SIG-M5 treated with dmso at 0.1 percent for 504 hours (cell line): ENCODE results near the gene ZFP36L2.

Experiments
- DNase-seq: peaks from one replicate; lab custom pipeline; 2025; ENCODE audit not compliant: unreplicated experiment; lab: John Stamatoyannopoulos, UW

The ZFP36L2 gene

DNA sequence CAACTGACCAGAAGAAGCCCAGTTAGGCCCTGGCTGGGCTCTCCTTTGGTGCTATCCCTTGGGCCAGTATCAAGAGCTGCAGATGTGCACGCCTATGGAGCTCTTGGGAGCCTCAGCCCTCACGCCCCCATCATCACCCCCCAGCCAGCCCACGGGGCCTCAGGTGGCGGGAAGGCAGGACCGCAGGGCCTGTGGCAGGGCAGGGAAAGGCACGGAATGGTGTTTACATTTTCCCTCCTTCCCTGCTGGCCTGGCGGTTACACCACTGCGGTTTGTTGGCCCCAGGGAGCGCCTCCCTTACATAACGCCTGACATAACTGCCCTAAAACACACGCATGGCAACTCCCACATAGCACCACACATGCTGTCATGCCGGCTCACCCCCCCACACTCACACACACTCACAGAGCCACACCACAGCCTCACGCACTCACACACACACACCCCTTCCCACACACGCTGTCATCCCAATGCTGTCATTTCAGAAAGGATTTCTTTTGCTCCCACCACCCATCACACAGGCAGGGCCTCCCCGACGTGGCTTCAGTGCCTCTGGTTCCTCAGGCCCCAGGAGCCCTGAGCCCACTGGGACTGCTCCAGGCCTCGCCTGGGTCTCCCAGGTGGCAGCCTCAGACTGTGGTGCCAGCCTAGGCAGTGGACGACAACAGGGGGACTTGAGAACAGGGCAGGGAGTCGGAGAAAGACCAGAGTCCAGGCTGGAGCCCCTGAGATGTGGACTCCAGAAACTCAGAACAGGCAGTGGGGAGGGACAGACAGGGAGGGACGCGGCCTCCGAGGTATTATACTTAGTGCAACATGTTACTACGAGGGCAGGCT, 15.7 kb downstream of the ZFP36L2 start:
- DNase-seq: peak; percentile 99

DNA sequence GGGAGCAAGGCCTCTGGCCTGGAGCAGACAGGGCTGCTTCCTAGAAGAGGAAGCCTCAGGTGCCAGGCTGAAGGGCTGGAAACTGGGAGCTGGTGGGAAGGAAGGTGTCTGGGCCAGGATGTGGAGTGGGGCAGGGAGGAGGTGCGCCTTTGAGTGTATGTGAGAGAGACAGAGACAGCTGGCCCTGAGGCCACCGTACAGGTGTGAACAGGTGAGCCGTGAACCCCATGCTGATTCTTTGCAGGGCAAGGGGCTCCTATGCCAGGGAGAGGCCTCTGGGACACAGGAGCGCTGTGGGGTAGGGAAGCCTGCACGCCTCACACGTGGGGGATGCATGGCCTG, 16.3 kb downstream of the ZFP36L2 start:
- no peak for DNase-seq

DNA sequence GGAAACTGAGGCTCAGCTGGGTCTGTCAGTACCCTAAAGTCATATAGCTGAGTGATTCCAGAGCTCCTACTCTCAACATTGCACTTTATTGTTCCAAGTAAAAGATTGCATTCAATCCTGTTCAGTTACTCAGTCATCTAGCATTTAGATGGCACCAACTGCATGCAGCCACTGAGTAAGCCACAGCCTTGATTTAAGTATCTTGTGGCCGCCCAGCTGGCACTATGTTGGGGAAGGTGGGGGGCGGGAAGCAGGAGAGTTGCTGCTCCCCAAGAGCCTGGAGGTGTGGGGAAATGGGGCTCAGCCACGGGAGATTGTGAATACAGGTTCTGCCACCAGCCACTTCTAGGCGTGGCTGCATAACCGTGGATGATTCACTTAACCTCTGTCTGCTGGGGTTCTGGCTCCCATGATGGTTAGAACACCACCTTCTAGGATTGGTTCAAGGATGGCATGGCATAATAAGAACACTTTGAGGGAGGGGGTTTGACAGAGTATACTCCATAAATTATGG, 17.1 kb downstream of the ZFP36L2 start:
- DNase-seq: no peak

DNA sequence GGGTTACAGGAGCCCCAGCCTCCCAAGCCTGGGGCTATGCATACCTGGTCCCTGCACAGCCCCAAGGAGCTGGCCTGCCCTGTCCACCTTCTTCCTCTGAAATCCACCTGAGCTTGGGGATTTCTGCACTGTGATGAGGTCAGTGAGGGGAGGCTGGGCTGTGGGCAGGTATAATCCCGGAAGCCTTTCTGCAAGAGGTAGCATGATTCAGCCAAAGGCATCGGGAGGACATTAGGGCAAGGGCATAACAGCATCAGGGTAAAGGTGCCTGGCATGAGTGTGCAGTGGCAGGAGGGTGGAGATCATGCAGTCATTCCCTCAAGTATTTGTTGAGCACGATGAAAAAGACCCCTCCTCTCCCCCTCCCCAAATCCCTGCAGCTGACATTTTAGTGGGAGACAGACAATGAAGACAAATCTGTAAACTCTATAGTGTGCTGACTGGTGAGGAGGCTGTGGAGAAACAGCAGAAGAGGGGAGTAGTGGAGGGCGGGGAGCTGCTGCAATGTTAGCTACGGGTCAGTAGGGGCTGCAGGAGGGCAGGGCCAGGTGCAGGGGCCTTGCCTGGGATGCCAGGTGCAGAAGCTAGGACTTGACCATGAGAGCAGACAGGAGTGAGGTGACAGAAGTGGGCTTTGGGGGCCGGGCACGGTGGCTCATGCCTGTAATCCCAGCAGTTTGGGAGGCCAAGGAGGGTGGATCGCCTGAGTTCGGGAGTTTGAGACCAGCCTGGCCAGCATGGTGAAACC, 18.7 kb downstream of the ZFP36L2 start:
- no peak for DNase-seq

- DNase-seq: no peak
These were observed 19.8 kb downstream of the ZFP36L2 start for GRCh38 chr2:43206602-43207001.

GRCh38 chr2:43203373-43203772, 23.0 kb downstream of the ZFP36L2 start:
- DNase-seq: no peak

DNA sequence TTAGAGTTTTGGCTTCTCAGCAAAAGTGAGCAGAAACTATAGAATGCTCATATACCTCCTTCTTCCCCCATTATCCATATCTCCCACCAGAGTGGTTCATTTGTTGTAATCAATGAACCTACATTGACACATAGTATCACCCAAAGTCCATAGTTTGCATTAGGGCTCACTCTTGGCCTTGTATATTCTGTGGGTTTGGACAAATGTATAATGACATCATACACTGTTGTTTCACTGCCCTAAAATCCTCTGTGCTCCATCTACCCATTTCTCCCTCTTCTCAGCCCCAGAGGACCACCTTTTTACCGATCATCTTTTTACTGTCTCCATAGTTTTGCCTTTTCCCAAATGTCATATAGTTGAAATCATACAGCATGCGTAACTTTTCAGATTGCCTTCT, 24.1 kb downstream of the ZFP36L2 start:
- DNase-seq: no peak

DNA sequence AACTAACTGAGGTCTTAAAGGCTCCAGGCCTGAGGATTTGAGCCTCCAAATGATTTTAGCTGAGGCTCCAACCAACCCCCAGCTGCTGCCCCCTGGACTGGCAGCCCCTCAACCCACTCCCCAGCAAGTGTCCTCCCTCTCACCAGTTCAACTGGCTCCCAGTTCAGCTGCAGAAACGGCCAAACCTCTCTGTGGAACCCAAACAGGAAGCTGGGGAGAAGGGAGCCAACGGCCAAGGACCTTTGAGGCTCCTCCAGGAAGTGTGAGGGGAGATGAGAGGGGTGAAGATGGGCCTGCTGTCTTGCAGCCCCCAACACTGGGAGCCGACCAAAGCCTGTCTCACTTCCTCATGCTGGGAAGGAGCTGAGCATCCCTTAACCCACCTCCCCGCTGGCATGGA, 24.9 kb downstream of the ZFP36L2 start:
- DNase-seq: peak; percentile 70

DNA sequence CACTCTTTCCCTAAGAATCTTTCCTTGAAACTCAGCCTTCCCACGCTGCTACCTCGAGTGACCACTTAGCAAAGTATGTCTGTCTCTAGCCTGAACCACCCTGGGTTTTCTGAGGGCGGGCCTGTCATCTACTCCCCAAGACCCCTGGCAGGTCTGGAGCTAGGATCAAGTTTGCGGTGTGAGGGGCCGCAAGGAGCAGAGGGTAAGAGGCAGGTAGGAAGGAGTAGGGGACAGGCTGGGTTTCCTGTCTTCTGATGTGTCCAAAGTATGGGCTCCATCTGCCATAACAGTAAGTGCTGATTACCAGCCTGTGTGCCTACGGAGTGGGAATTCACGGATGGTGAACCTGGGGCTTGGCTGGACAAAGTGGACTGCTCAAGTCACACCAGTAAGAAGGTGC, 25.4 kb downstream of the ZFP36L2 start:
- DNase-seq: no peak

GRCh38 chr2:43199492-43200488, 26.6 kb downstream of the ZFP36L2 start:
- DNase-seq: no peak

DNA sequence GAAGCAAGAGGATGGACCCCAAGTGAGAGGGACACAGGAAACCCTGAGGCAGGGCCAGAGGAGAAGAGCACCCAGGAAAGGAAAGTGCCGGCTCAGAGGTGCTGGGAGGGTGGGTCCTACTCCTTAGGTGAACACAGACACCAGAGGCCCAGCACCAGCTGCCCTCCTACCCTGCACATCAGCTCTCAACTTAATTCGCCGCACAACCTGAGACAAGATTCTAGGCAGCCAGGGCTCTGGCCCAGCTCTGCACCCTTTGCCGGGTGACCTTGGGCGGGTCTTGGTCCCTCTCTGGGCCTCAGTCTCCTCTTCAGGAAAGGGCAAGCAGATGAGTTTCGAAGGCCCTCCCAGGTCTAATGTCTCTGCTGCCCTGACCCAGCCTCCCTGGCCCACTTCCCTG, 28.1 kb downstream of the ZFP36L2 start:
- no peak for DNase-seq

DNA sequence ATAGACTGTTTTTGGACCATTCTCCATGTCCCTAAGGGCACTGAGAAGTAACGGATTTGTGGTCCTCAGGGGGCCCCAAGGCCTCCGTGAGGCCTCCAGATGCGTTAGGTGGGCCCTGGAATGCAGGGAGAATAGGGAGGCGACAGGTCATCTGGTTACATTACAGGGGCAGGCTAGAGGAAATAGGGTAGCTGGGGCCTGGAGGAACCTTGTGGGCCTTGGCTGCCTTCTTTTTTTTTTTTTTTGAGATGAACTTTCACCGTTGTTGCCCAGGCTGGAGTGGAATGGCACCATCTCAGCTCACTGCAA, 28.9 kb downstream of the ZFP36L2 start:
- DNase-seq: no peak

DNA sequence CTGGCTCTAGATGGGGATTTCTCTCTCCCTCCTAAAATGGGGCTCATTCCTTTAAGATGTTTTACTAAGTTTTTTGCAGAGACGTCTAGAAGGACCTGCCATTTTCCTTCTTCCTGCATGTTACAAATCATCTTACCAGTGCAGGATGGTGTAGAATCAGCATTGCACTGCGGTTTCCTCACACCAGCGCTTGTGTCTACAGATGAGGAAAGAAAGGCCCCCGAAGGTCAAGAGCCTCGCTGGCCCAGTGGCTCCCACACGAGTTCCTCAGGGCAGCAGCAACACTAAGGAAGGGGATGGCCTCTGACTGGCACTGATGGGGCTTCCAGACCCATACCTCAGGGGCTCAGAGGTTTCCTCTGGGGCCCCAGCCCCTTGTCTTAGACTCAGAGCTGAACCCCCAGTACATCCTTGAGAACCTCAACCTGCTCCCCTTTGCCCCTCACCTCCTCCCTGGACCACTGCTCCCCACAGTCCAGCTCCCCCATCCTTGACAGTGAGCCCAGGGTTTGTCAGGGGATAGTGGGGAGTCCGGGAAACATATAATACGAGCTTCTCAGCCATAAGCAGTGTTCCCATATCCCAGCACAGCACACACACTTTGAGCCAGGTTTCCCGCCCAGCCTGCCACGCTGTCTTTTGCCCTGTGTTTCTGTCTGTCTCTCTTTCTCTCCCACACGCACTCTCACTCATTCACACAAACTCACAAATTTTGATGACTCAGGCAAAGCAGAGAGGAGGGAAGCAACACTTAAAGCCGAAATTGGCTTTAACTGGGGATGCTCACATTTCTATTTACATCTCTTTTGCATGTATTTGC, 29.4 kb downstream of the ZFP36L2 start:
- no peak for DNase-seq

- DNase-seq: no peak
These were observed 32.1 kb downstream of the ZFP36L2 start for GRCh38 chr2:43194121-43194869.

DNA sequence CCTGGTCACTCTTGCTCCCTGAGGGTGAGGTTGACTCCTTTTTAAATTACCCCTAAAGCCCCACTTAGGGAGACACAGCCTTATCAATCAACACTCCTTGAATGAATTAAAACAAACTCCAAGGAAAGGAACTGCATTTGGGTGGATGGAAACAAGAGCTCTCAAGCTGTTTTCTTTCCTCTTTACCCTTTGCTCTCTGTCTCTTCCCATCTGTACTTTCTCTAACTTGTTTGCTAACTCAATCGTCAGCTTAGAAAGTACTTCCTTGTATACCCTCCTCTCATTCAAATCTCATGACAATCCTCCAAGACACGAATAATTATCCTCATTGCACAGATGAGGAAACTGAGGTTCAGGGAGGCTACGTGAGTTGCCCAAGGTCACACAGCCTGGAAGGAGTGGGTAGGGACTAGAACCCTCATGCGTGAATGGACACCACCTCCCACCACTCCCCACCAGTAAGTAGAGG, 32.7 kb downstream of the ZFP36L2 start:
- no peak for DNase-seq

GRCh38 chr2:43192744-43193651, 33.4 kb downstream of the ZFP36L2 start:
- DNase-seq: no peak

DNA sequence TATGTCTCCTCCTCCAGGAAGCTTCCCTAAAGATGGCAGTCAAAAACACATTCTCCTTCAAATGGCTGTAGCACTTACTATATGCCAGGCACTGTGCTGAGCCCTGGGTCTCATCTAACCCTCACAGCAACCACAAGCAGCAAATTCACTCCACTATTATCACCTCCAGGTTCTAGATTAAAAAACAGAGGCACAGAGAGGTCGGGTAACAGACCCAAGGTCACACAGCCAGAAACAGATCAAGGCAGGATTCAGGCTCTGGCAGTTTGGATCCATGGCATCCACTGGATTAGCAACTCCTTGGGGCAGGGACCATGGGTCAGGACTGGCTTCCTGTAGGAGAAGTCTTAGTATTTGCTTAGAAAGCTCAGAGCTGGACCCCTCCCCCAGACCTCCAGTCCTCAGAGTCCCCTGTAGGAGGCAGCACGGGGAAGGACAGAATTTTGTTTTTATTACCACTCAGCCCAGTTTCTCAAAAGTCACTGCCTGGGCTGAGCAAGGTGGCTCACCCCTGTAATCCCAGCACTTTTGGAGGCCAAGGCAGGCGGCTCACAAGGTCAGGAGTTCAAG, 34.4 kb downstream of the ZFP36L2 start:
- peak; percentile 36 for DNase-seq
